Stimulated activated CD4-positive, alpha-beta T cell treated with anti-CD3 and anti-CD28 coated beads, Interleukin-12 subunit alpha, Interleukin-12 subunit beta, amount 100 ng/mL, for 24 hours (primary cell): Measurements from ENCODE around the gene DEDD.

Source experiments
- DNase-seq, 2 experiments: peaks; one replicate each; pipeline ENCODE4 v3.0.0-alpha.2; 2020; ENCODE audit warnings: low read depth in 2 of 2

The DEDD gene, protein sequence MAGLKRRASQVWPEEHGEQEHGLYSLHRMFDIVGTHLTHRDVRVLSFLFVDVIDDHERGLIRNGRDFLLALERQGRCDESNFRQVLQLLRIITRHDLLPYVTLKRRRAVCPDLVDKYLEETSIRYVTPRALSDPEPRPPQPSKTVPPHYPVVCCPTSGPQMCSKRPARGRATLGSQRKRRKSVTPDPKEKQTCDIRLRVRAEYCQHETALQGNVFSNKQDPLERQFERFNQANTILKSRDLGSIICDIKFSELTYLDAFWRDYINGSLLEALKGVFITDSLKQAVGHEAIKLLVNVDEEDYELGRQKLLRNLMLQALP

DNA sequence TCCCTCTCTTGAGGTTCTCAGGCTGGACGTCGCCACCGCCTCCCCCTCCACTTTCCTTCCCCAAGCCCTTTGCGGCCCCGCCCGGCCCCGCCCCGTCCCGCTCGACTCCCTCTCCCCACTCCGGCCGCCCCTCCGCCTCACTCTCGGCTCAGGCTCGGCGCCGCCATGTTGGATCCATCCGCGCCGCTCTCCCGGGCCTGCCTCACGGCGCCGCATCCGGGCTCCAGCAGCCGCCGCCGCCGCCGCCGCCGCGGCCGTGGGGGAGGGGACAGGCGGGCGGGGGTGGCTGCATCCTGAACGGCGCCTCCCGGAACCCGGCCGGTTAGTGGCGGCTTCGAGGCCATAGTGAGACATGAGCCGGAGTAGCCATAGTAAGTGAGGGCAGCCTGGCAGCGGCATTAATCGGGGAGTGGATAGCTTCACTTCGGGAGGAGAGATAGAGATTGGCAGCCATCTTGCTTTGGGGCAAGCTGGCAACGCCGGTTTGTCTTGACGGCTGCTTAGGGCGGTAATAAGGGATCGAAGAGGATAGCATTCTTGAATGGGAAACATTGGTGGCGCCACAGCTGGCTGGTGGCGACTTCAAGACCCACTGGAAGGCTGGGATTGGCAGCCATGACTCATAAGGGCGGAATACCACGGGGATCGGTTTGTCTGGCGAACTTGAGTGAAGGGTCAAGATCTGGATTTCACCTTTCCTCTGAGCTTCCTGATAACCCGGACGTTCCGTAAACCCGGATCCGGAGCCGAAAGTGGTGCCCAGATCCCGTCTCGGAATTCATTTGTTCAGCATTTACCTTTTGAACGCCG lies at the start of gene DEDD:
DEDD (minus strand) TSS at position 258 of the 810 bp plus-strand sequence. CDS start 8,205 bp downstream, outside the sequence.
- DNase-seq = peak; percentile 79 to 84

DNA sequence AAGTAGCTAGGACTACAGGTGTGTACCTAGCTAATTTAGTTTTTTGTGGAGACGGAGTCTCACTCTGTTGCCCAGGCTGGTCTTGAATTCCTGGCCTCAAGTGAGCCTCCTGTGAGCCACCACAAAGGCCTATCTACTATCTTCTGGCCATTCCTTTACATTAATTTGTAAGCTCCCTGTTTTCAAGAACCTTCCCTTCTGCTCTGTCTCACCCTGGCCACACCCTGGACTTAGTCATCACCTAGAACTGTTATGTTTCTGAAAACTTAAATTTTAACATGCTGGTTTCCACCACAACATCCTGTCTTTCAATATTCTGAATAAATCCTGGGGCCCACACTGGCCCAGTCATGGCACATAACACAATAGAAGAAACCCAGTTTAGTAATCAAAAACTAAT lies 49.7 kb upstream of the DEDD start:
- peak in 1 of 2 experiments; percentile 53 for DNase-seq

DNA sequence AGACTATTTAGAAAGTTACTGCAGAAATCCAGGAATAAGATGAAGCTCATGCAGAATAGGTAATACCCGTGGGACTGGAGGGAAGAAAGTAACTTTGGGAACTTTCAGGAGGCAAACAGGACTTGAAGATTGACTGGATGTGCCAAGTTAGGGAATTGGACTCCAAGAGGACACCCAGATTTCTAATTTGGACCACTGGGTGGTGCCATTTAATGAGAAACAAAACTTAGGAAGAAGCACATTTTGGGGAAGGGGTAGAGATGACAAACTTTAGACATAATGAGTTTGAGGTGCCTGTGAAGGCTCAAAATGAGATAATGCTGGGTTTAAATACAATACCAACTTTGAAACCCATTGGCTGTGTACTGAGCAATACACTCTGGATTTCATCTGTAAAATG lies 48.2 kb upstream of the DEDD start:
- no peak for DNase-seq

DNA sequence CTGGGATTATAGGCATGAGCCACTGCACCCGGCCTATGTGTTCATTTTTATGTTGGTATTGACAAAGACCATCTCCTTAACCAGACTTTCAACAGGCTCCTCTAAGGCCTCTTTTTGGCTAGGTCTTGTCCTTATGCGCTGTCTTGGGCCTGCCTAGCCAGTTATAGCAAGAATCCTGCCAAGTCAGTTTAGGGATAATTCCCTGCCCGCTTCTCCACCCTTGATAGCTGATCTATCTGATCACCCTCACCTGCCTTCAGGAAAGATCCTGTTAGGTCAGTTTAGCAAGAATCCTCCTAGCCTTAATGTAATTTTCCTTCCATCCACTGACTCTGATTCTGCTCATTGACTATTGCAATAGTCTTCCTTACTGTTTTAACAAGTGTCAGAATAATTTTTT lies 47.2 kb upstream of the DEDD start:
- DNase-seq = no peak

DNA sequence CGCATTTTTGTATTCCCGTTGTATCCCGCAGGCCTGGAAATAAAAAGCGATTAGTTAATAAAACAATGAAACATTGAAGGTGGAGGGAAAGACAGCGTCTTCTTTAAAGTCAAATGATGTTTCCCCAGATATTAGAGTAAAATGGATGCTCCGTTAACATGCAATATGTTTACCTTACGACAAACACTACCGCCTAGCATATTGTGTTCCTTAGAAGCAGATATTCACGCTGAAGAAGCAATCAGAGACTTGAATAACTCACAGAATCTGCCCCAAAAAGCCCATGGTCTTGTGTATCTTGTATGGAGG lies 45.4 kb upstream of the DEDD start:
- DNase-seq = no peak

DNA sequence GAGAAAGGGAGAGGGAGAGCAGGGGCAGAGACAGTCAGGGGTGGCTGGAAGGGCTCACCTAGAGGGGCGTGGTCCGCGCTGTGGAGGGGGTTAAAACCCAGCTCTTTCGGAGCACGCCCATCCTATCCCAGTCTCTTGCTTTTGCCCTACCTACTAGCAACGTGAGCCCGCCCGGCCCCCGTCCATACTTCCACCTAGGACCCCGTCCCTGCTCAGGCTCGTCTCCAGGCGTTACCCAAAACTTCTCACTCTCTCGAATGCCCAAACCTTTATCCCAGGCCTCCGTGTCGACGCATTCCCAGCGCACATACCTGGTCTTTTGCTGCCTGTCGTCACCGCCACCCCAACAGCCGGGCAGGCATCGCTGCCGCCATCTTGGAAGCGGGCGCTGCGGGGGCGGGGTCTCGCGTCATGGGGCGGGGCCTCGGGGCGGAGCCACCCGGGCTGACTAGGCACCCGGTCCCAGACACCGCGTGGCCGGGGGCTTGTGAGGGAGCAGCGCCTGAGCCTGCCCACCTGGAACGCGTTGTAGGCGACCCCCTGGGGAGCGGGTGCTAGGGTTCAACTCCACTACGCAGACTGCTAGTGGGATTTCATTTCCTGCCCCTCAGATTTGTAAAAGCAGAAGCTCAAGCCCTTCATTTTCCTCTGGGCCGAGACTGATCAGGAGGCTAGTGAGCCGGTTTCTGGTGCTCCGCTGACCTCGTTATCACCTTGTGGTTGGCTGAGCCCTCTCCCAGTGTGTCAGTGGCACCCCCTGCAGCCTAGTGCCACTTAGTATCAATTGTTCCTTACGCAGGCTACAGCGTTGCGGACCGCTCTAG lies 44.9 kb upstream of the DEDD start, which contains the start of gene B4GALT3:
B4GALT3 (minus strand) TSS at position 396 of the 824 bp plus-strand sequence. CDS start 1,447 bp downstream, outside the sequence.
- peak; percentile 93 to 98 for DNase-seq

DNA sequence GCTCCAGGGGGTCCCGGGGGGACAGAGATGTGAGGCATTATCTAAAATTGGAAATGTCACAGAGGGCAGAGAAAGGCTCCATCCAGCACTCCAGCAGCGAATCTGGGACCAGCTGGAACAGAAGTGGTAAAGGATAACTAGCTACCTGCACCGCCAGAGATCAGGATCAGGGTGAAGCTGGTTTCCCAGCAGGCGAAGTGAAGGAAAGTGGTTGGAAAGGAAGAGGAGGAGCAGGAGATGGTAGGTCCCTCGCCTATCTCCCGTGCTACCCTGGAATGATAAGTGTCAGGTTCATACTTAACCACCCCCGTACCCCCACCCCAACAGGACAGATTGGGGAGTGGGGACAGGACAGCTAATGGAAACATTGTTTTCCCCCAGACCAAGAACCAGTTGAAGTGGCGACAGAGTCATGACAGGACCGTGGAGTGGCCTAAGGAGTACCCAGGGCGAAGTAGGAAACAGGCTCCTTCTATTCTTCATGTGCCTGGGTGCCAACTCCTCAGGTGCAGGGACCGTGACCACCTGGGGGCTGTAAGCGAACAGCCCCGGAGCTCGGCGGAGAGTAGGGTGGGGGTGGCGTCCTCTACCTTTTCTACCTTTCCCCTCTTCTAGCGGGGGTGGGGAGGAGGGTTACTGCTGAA lies 44.1 kb upstream of the DEDD start:
- no peak for DNase-seq

DNA sequence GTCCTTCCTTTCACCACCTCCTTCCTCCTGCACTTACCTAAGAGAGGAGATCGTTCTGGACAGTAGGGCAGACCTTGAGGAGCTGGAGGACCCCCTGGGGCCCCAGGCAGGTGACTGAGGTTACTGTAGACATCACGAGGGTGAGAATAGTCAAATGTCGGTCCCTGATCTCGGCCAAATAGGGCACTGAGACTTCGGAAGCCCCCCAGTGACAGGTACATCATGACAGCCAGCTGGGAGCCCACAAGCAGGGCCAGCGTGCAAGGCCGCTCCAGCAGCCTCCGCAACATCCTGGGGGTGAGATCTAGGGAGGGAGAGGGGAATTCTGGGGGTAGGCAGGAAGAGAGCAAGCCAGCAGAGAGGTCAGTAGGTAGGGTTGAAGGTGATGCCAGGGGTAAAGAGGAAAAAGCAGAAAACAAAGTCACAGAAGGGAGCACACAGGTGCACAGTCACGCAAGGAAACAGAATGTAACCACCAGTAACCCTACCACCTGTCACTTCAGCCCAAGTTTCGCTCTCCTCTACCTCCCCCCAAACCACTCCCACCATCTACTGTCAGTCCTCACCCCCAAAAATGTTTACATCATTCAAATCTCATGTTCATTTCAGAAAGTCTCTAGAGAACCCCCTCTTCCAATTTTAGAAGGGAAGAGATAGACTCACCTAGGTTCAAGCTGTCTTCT lies 43.4 kb upstream of the DEDD start:
- no peak for DNase-seq

DNA sequence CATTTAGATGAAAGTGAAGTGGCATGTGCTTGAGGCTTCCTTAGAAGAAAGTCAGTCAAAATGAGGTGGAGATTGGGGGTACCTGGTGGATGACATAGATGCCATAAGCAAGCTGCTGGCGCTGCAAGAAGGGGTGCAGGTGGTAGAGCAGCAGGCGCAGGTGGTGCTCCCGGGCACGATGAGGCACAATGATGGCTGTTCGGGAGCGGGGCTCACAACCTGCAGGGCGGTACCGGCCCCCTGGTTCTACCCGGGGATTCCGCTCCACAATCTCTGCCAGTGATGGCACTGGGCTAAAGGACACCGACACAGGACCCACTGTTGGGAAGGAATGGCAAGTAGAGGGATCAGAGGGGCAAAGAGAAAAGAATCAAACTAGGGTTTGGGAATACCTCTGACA lies 42.4 kb upstream of the DEDD start:
- no peak for DNase-seq

DNA sequence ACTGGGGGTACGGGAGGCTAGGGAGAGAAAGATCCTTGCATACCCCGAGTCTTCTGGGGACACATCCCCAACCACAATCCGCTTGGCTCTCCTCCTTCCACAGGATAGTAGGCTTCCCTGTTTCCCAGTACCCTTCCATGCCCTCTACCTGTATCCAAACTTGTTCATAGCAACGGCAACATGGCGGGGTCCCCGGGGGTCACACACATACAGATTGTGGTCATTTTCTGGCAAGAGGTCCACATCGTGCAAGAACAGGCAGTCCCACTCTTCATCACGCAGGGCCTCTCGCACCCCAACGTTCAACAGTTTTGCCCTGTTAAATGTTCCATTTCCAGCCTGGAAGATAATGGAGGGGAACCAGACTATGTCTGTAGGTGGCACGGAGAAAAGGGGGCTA lies 41.2 kb upstream of the DEDD start:
- DNase-seq = no peak

DNA sequence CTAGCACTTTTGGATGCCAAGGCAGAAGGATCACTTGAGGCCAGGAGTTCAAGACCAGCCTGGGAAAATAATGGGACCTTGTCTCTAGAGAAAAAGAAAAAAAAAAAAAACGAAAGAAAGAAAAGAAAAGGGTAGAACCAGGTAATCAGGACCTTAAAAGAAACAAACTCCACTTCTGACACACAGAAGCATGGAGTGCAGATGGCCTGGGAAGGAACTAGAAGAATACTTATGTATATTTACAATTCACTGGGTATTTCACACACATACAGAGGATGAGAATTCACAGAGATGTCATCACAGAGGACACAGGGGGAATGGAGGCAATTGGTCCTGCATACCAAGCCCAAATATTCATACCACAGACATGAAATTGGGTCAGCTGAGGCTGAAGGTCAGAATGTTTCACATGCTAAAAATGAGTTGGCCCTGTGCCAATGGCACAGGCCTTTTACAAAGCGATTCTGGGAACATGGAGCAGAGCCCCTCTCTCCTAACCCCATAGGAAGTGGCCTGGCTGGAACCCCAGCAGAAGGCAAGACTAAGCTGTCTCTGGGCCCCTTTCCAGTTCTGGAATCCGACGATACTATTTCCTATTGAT lies 40.4 kb upstream of the DEDD start:
- no peak for DNase-seq

DNA sequence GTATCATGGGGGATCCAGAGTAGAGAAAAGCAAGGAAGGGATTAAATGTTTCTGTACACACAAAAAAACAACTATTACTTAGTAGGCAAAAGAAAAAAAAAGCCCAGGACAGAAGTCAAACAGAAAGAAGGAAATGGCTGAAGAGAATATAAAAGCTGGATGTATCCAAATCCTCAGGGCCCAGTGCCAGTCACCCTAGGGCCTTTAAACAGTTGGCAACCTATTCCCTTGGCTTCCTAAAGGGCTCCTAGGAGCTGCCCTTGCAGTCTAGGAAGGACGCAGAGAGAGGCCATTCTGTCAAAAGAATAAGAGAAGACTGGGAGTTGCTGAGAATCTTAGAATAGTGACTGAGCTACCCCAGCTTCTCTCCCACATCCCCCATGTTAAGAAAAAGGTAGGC lies 39.9 kb upstream of the DEDD start:
- no peak for DNase-seq

DNA sequence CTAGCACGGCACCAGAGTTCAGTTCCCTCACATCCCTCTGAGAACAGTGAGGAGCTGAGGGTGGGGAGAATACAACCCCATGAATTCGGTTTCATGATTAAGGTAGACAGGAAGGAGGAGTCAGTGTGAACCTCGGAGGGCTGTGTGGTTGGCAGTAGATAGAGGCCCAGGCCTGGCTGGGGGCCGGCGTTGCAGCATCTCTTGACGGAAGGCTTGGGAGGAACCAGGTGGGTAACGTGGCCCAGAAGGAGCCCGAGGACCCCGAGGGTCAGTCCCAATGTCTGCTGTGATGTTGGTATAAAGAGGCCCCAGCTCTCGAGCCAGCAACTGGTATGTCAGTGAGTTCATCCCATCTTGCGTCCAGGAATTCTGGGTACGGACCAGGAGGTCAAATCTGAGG lies 39.2 kb upstream of the DEDD start:
- DNase-seq = no peak

DNA sequence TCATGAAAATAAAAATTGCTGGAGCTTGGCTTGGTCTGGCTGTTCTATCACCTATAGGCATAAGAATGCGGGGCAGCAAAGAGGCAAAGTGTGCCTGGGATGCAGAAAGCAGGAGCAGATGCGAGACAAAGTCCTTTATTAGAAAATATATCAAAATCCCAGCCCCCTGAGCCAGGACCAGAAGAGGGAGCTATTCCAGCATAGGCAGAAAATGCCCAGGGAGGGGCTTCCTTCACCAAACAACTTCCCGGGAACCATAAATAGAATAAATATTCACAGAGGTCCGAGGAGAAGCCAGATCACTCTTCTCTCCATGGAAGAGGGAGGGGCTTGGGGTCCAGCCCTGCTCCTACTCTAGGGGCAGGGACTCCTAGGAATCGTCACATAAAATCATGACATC lies 38.7 kb upstream of the DEDD start:
- no peak for DNase-seq

DNA sequence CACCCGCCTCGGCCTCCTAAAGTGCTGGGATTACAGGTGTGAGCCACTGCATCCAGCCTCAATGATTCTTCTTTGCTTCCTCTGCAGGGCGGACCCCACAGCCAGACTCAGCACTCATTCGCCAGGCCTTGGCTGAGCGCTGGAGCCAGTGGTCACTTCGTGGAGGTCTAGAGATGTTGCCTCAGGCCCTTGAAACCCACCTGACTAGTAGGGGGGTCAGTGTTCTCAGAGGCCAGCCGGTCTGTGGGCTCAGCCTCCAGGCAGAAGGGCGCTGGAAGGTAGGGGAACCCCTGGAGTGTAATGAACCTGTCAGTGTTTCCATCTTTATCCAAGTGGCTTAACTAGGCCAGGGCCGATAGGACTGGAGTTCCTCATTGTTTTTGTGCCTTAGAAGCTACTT lies 36.4 kb upstream of the DEDD start:
- no peak for DNase-seq

DNA sequence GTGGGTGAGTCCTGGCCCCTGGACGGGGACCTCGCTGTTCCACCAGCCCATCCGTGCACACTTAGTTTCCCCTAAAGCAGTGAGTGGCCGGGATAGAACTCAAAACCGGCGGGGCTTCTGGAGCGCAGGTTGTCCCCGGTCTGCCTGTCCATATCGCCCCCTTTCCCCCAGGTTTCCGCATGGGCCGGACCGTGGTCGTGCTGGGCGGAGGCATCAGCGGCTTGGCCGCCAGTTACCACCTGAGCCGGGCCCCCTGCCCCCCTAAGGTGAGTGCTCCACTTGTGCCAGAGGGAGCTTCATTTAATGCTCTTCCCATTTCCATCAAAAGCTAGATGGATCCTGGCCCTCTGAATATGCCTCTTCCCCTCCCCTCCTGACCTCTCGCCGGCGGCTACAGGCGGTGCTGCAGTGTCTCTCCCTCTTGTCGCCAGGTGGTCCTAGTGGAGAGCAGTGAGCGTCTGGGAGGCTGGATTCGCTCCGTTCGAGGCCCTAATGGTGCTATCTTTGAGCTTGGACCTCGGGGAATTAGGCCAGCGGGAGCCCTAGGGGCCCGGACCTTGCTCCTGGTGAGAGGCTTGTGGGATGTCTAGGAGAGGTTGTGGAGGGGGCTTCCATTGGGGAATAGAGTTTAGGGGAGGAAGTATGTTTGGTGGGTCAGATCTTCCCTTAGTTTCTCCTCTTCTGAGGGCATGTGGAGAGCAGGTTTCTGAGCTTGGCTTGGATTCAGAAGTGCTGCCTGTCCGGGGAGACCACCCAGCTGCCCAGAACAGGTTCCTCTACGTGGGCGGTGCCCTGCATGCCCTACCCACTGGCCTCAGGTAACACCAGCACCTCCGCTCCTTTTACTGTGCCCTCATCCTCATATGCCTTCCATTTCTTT lies 34.4 kb upstream of the DEDD start:
- no peak for DNase-seq

DNA sequence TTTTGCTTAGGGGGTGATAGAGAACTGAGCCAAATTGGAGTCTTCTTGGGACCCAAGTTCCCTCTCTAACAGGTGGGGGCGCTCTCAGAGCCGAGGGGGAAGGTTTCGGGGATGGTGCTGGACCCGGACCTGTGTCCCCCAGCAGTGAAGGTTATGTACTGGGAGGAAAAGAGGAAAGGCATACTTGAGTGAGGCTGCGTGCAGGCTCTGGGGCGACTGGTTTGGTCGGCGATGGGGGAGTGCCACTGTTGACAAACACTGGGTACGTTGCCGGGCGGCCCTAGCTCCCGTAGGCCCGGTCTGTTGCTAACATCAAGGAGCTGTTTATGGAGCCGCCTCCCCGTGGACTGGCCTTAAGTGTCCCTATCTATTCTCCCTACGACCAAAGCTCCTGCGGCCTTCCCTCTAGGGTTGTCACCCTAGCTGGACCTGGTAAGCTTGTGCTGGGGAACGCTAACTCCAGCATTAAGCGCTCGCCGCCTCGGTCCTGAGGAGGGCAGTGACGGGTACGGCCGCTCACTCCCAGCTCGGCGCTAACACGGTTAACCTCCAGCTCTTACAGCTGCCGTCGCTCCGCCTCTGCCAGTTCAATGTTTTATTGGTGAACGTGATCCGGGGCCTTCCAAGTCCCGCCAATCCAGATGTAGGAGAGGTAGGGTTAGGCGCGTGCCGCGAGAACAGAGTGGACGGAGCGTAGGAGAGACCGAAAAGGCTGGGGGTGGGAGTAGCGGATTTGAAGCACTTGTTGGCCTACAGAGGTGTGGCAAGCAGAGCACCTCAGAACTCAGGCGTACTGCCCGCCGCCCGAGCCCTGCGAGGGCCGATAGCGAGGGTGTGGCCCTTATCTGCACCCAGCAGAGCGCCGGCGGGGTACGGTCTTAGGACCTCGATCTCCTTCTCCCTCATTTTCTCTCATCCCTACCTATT lies 33.5 kb upstream of the DEDD start, which contains the start of gene PPOX:
PPOX (plus strand) TSS at position 685 of the 927 bp plus-strand sequence. CDS start 422 bp downstream, outside the sequence.
- DNase-seq = peak; percentile 86 to 88

DNA sequence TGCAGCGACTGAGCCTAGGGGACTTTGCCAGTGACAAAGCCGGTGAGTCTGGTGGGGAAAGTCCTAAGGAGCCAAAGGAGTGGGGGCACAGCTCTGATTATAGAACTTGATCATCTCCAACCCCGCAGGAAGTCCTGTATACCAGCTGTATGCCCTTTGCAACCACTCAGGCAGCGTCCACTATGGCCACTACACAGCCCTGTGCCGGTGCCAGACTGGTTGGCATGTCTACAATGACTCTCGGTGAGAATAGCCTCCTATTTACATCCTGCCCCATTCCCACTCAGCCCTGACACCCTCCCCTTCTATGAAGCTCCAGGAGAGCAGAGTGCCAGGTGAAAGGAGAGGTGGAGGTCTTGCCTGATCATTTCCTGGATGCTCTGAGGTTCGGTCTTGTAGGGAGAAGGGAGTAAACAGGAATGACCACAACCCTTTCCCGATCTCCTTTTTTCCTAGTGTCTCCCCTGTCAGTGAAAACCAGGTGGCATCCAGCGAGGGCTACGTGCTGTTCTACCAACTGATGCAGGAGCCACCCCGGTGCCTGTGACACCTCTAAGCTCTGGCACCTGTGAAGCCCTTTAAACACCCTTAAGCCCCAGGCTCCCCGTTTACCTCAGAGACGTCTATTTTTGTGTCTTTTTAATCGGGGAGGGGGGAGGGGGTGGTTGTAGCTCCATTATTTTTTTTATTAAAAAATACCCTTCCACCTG lies 32.6 kb upstream of the DEDD start:
- no peak for DNase-seq
